Effector CD8-positive, alpha-beta T cell (primary cell): ENCODE results near the gene CNGA1.

ENCODE experiments used
- DNase-seq: peaks from one replicate; lab custom pipeline; 2025; lab: John Stamatoyannopoulos, UW
- total RNA-seq, 4 experiments: gene quantifications; one replicate each; lab custom pipeline; 2026; lab: John Stamatoyannopoulos, UW

CNGA1 gene
- 0 to 0.49 (median 0.22) reads per million in 4 experiments for total RNA-seq

- peak; percentile 69 for DNase-seq
These were observed at the start of gene CNGA1, which contains the start of gene NIPAL1 for GRCh38 chr4:48016141-48017107. CNGA1 (minus strand) TSS chr4:48016681; CDS start chr4:47952689, 63,992 bp downstream. NIPAL1 (plus strand) TSS chr4:48016772; CDS start chr4:48016840, 68 bp downstream.

- no peak for DNase-seq
These were observed 49.1 kb upstream of the CNGA1 start for GRCh38 chr4:48065587-48066052.

- DNase-seq, result no peak
These were observed 47.9 kb upstream of the CNGA1 start for GRCh38 chr4:48064349-48064748.

GRCh38 chr4:48058617-48059530 lies 42.4 kb upstream of the CNGA1 start:
- DNase-seq, result no peak

- no peak for DNase-seq
These were observed 34.6 kb upstream of the CNGA1 start for GRCh38 chr4:48051078-48051477.

- DNase-seq, result no peak
These were observed 33.0 kb upstream of the CNGA1 start for GRCh38 chr4:48049483-48049882.

- DNase-seq, result no peak
These were observed 31.4 kb upstream of the CNGA1 start for GRCh38 chr4:48047896-48048295.

GRCh38 chr4:48047421-48047844 lies 31.0 kb upstream of the CNGA1 start:
- DNase-seq, result peak; percentile 5

- DNase-seq, result no peak
These were observed 29.6 kb upstream of the CNGA1 start for GRCh38 chr4:48046059-48046458.

- no peak for DNase-seq
These were observed 27.8 kb upstream of the CNGA1 start for GRCh38 chr4:48044298-48044697.

GRCh38 chr4:48043504-48043903 lies 27.0 kb upstream of the CNGA1 start:
- no peak for DNase-seq

- DNase-seq, result no peak
These were observed 26.5 kb upstream of the CNGA1 start for GRCh38 chr4:48042979-48043461.

GRCh38 chr4:48041535-48042137 lies 25.2 kb upstream of the CNGA1 start:
- no peak for DNase-seq

- no peak for DNase-seq
These were observed 23.1 kb upstream of the CNGA1 start for GRCh38 chr4:48039561-48039960.

- DNase-seq, result no peak
These were observed 22.2 kb upstream of the CNGA1 start for GRCh38 chr4:48038666-48039065.

GRCh38 chr4:48037117-48037462 lies 20.6 kb upstream of the CNGA1 start:
- no peak for DNase-seq

- DNase-seq, result no peak
These were observed 19.5 kb upstream of the CNGA1 start for GRCh38 chr4:48035952-48036351.

GRCh38 chr4:48033825-48034413 lies 17.4 kb upstream of the CNGA1 start:
- DNase-seq, result peak; percentile 49

- DNase-seq, result no peak
These were observed 16.9 kb upstream of the CNGA1 start for GRCh38 chr4:48033412-48033811.

- DNase-seq, result no peak
These were observed 16.2 kb upstream of the CNGA1 start for GRCh38 chr4:48032721-48033120.
